ENCODE data around the gene TMEM238.
"Not testable (repeated sequence)": the region's sequence is repeated elsewhere in the genome, so short reads cannot be mapped to it uniquely, and the experiment has no call there.

Gene TMEM238

GRCh38 chr19:55336101-55336500 is 48.0 kb downstream of the TMEM238 start:
- DNase-seq: no peak

DNA sequence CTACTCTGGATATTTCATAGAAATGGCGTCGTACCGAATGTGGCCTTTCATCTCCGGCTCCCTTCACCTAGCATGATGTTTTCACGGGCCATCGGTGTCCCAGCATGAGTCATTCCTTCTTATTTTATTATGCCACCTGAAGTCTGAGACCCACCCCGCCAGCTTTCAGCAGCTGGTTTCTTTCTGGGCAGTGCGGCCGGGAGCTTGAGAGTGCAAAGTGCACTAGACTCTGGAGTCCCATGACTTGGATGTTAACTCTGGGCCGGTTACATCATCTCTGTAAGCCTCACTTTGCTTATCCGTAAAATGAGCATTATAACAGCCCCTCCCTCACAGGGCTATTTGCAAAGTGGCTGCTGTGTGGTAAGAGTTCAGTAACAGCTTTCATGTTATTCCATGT is 50.2 kb downstream of the TMEM238 start:
- DNase-seq: no peak

DNA sequence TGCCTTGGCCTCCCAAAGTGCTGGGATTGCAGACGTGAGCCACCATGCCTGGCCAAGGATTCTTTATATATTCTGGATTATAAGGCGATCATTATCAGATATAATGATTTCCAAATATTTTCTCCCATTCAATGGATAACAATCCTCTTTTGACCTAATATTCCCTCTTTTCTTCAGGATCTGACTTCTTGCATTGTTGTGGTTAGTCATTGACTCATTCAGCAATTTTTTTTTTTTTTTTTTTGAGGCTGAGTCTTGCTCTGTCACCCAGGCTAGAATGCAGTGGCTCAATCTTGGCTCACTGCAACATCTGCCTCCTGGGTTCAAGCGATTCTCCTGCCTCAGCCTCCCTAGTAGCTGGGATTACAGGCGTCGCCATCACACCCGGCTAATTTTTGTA is 54.3 kb downstream of the TMEM238 start:
- DNase-seq: not testable (repeated sequence)

Measured in DMS153 (cell line).